GM21825 (cell line): Measurements from ENCODE around the gene DEPDC1.
"Not testable (repeated sequence)": the region's sequence is repeated elsewhere in the genome, so short reads cannot be mapped to it uniquely, and the experiment has no call there.

Experiments
- ATAC-seq: cut with Tn5 transposase; IDR thresholded peaks from one replicate; pipeline ENCODE4 v1.9.1; 2021; ENCODE audit warnings: mild to moderate bottlenecking, moderate library complexity; ENCODE audit not compliant: unreplicated experiment

Gene DEPDC1

GRCh38 chr1:68479501-68479900 lies 17.4 kb downstream of the DEPDC1 start:
- no peak for ATAC-seq

- no peak for ATAC-seq
These were observed 18.2 kb downstream of the DEPDC1 start for GRCh38 chr1:68478662-68479061.

GRCh38 chr1:68476626-68477025 lies 20.3 kb downstream of the DEPDC1 start:
- not testable (repeated sequence) for ATAC-seq

GRCh38 chr1:68473060-68473459 lies 23.8 kb downstream of the DEPDC1 start:
- ATAC-seq: no peak

GRCh38 chr1:68470388-68470970 lies 26.4 kb downstream of the DEPDC1 start:
- ATAC-seq: no peak

GRCh38 chr1:68464891-68465290 lies 32.0 kb downstream of the DEPDC1 start:
- no peak for ATAC-seq

- no peak for ATAC-seq
These were observed 35.9 kb downstream of the DEPDC1 start for GRCh38 chr1:68460935-68461334.

GRCh38 chr1:68459796-68460195 lies 37.1 kb downstream of the DEPDC1 start:
- no peak for ATAC-seq

- ATAC-seq: no peak
These were observed 37.8 kb downstream of the DEPDC1 start for GRCh38 chr1:68459091-68459490.

- ATAC-seq: no peak
These were observed 40.7 kb downstream of the DEPDC1 start for GRCh38 chr1:68456202-68456601.

- no peak for ATAC-seq
These were observed 42.3 kb downstream of the DEPDC1 start for GRCh38 chr1:68454534-68454933.

- ATAC-seq: no peak
These were observed 43.7 kb downstream of the DEPDC1 start for GRCh38 chr1:68453060-68453670.

GRCh38 chr1:68449901-68450300 lies 47.0 kb downstream of the DEPDC1 start, which contains the start of gene RPE65:
RPE65 (minus strand) TSS chr1:68449954; CDS start chr1:68449905, 49 bp downstream.
- ATAC-seq: no peak

GRCh38 chr1:68448365-68448764 lies 48.5 kb downstream of the DEPDC1 start:
- ATAC-seq: no peak

GRCh38 chr1:68445709-68446108 lies 51.2 kb downstream of the DEPDC1 start:
- no peak for ATAC-seq

GRCh38 chr1:68442822-68443556 lies 53.9 kb downstream of the DEPDC1 start:
- peak; percentile 66 for ATAC-seq

- no peak for ATAC-seq
These were observed 54.9 kb downstream of the DEPDC1 start for GRCh38 chr1:68442006-68442405.

GRCh38 chr1:68438310-68438709 lies 58.6 kb downstream of the DEPDC1 start:
- ATAC-seq: no peak

- ATAC-seq: no peak
These were observed 63.5 kb downstream of the DEPDC1 start for GRCh38 chr1:68433395-68433794.

- no peak for ATAC-seq
These were observed 65.8 kb downstream of the DEPDC1 start for GRCh38 chr1:68431076-68431475.

- no peak for ATAC-seq
These were observed 67.6 kb downstream of the DEPDC1 start for GRCh38 chr1:68429233-68429808.

GRCh38 chr1:68426594-68426993 lies 70.3 kb downstream of the DEPDC1 start:
- ATAC-seq: no peak
